Activated CD8-positive, alpha-beta memory T cell treated with anti-CD3 and anti-CD28 coated beads, Interleukin-2, amount 50 U/mL, for 4 hours (primary cell): ENCODE data around the gene RPUSD2.

Source experiments
- DNase-seq: peaks from one replicate; pipeline ENCODE4 v3.0.0-alpha.2; 2020

The RPUSD2 gene, protein sequence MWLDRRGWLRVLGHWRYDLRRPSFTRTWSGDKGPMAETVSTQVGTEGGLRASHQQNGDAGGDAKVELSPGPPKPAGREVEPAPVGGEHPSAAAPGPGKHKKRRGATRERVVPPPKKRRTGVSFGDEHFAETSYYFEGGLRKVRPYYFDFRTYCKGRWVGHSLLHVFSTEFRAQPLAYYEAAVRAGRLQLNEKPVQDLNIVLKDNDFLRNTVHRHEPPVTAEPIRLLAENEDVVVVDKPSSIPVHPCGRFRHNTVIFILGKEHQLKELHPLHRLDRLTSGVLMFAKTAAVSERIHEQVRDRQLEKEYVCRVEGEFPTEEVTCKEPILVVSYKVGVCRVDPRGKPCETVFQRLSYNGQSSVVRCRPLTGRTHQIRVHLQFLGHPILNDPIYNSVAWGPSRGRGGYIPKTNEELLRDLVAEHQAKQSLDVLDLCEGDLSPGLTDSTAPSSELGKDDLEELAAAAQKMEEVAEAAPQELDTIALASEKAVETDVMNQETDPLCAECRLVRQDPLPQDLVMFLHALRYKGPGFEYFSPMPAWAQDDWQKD

DNA sequence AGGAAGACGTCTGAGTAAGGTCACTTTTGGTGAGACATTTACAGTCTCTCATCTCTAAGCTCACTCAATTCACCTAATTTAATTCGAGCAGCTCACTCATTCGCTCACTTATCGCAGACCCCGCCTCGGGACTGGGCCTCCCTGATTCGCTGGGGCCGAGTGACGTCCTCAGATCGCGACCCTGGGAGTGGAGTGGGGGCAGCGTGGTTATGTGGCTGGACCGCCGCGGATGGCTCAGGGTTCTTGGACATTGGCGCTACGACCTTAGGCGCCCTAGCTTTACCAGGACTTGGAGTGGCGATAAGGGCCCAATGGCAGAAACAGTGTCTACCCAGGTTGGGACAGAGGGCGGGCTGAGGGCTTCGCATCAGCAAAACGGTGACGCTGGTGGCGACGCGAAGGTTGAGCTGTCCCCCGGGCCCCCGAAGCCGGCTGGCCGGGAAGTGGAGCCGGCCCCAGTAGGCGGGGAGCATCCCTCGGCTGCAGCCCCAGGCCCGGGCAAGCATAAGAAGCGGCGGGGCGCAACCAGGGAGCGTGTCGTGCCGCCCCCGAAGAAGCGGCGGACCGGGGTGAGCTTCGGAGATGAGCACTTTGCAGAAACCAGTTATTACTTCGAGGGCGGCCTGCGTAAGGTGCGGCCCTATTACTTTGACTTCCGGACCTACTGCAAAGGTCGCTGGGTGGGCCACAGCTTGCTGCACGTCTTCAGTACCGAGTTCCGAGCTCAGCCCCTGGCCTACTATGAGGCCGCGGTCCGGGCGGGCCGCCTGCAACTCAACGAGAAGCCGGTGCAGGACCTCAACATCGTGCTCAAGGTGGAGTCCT is at the start of gene RPUSD2:
Gene RPUSD2, plus strand, starts transcription at position 171 of the 825 bp plus-strand sequence. Its CDS starts 39 bp downstream, at position 210.
- peak; percentile 93 for DNase-seq

DNA sequence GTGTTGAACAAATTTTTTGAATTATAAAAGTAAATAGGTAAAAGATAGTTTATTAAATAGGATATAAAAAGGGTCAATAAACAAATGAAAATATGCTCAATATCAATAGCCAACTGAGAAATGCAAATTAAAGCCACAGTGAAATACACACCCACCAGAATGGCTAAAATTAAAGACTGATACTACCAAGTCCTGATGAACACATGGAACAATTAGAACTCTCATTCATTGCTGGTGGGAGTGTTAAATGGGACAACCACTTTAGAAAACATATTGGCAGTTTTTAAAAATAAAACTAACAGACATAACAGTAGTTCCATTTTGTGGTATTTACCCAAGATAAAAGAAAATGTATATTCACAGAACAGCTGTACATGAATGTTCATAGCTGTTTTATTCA is 45.5 kb upstream of the RPUSD2 start:
- DNase-seq: no peak

DNA sequence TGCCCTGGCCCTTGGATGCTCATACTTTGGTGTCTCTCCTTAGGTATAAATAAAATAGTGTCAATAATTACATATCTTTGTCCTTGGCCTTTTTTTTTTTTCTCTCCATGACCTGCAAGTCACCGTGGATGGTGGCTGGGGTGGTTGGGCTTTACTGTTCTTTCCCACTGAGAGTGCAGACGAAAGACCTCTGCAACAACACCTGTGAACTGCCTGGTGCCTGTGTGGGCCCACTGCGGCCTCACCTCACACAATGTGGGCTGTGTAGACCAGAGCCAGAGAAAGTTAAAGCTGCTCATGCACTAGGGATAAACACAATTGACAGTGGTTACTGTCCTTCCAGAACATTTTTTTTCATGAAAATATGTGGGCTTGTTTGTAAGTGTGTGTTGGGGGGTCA is 43.2 kb upstream of the RPUSD2 start:
- no peak for DNase-seq

- DNase-seq: no peak
These were observed 40.3 kb upstream of the RPUSD2 start for GRCh38 chr15:40528801-40529200.

DNA sequence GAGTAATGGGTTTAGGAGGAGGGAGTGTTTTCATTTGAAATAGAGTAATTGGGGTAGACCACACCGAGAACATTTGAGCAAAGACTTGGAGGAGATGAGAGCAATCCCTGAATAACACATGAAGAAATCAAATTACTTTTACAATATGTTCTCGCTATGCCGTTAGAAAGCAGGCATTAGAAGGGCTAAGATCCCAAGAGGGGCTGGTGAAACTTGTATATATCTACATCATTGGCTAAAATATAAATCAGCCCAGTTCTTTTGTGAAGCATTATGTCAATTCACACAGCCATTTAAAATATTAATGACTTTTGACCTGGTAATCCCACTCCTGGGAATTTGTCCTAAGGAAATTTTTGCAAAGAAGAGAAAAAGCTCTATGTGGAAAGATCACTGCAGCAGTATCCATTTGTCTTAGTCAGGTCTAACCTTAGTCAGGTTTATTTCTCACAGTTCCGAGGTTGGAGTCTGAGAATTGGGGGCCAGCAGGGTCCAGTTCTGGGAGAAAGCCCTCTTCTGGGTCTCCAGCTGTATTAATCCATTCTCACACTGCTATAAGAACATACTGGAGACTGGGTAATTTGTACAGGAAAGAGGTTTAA is 35.2 kb upstream of the RPUSD2 start:
- no peak for DNase-seq

- DNase-seq: no peak
These were observed 34.7 kb upstream of the RPUSD2 start for GRCh38 chr15:40534371-40534770.

DNA sequence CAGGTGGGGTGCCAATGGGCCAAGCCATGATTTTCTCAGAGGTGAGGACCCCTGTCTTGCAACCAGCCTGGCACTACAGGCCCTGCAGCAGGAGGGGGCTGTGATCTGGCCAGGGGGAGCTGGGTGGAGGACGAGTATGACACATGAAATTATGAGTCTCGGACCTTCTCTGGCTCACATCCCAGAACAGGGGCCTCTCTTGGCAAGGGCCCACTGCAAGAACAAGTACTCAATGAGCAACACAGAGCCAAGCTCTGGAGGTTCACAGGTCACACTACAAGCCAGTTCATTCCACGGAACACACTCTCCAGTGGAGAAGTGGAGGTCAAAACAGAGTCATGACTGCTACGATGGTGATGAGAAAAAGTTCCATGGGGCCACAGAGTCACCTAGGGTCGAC is 32.6 kb upstream of the RPUSD2 start:
- DNase-seq: no peak

DNA sequence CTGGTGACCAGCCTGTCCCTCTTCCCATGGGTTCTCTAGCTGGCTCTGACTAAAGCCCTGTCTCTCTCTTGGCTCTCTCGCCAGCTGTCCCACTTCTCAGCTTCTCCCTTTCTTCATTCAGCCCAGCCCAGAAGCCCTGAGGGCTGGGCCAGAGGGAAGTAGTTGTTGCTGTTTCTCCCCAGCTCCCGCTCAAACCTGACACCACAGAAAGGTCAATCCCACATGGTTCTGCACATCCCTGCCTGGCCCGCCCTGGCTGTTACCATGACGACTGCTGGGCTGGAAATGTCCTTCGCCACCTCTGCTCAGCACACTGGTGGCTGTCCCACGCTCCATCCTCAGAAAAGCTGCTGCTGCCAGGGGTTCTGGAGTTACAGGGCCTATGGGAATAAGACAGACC is 30.1 kb upstream of the RPUSD2 start:
- DNase-seq: no peak

GRCh38 chr15:40543082-40543481 is 26.0 kb upstream of the RPUSD2 start:
- no peak for DNase-seq

- DNase-seq: no peak
These were observed 25.3 kb upstream of the RPUSD2 start for GRCh38 chr15:40543631-40544294.

DNA sequence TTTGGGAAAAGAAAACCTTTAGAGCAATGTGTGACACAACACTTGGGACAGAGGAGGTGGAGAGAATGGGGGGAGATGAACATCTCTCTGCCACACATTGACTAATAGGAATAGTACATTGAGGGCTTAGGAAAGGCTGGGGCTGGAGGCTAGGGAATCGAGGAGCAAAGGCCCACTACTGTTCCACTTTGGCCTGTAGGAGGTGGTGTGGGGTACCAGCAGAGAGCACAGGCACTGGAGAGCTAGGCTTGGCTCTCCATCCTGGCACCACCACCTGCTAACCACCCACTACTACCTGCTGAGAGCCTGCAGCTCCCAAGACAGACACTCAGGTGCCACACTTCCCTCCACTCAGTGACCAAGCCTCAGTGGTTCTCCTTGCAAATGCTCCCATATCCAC is 23.6 kb upstream of the RPUSD2 start:
- no peak for DNase-seq

DNA sequence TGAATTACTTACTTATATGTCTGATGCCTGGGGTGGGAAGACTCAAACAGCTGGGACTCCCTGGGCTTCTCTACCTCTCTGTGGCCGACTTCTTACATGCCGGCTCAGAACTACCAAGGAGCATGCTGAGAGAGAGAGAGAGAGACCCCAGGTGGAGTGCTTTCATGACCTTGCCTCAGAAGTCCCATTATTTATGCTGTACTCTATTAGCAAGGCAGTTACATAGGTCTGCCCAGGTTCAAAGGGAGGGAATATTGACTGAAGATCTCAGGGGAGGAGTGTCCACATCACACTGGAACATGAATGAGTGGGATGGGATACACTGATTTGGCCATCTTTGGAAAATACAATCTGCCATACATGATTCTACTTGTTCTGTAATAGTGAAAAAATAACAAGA is 20.5 kb upstream of the RPUSD2 start:
- DNase-seq: no peak

DNA sequence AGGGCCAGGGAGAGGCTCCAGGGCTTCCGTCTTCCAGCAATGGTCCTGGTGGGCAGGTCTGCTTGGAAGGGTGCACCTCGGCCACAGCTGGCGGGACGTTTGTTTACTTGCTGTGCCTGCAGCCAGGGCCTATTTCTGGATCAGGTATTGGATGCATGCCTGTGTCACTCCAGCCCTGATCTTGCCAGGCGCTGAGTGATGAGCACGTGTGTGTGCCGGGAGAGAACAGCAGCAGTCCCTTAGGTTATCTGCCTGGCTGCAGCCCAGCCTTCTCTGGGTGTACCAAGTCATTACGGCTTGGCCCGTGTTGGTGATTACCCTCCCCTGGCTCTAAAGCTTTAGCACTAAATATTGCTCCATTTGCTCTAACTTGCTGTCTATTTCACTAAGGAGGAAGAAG is 19.2 kb upstream of the RPUSD2 start:
- DNase-seq: no peak

DNA sequence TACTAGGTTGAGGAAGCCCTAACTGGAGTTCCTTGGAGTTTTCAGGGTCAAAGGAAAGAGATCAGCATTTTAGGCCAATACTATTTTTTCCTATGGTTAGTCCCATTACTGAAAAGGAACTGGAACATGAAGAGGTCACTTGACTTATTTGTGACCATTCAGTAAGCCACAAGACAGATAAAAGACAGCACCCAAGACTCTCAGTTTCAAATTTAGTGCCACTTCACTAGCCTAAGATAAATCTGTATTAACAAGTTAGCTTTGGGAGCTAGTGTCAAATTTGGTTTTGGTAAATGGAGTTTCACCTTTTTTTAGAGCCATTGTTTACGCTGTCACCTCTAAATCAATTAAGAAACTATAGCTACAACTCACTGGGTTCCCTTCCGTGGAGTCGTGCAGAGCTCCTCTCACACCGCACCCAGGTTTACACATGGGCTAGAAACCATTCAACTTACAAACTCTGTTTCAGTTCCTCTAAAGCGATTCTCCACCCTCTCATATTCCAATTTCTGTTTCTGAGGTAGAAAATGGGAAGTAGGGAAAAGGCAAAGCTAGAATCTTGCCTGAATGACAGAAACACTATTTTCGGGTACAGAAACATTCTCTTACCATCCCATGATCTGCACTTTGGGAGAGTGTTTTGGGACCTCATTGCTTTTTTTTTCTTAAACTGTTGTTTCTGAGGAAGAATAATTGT is 18.6 kb upstream of the RPUSD2 start:
- no peak for DNase-seq

DNA sequence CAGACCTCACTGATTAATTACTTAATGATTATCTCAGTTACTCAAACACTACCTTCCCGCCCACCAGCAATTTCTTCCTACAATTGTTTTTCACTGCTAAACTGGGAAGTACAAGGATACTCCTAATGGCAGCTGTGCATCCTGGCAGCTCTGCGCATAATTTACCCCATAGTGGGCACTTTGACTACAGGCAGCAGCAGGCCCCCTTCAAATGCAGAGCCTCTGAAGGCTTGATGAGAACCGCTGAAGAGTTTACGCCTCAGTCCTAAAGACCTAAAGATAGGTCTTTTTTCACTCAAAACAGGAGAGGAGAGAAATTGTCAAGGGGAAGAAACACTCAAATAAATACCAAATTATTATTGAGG is 15.0 kb upstream of the RPUSD2 start:
- DNase-seq: no peak

- DNase-seq: no peak
These were observed 13.2 kb upstream of the RPUSD2 start for GRCh38 chr15:40555876-40556275.

- DNase-seq: no peak
These were observed 10.0 kb upstream of the RPUSD2 start for GRCh38 chr15:40558952-40559742.

DNA sequence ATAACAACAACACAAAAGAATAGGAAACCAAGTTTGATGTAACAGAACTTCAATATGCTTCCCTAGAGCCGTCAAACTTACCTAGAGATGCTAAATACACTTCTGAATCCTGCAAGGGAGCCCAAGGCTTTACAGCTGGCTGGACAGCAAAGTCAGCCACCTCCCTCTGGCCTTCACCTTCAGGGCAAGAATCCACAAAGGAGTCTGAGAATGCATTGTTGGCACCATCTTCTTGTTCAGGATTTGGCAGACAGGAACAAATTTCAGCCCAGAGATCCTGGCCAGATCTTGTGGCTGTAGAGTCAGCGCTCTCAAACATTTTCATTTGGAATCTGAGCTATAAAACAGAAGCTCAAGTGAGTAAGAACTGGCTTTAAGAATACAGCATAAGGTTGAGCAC is 6.4 kb upstream of the RPUSD2 start:
- DNase-seq: no peak

DNA sequence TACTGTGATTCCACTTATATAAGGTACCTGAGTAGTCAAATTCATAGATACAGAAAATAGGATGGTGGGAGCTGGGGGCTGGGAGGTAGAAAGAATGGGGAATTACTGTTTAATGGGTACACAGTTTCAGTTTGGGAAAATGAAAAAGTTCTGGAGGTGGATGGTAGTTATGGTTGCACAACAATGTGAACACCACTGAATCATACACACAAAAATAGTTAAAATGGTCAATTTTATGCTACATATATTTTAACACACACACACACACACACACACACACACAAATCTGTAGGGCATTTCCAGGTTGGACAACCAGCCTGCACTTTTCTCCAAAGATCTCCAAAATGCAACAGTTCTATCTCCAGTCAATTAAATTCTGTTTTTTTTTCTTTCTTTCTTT is 5.7 kb upstream of the RPUSD2 start:
- no peak for DNase-seq

DNA sequence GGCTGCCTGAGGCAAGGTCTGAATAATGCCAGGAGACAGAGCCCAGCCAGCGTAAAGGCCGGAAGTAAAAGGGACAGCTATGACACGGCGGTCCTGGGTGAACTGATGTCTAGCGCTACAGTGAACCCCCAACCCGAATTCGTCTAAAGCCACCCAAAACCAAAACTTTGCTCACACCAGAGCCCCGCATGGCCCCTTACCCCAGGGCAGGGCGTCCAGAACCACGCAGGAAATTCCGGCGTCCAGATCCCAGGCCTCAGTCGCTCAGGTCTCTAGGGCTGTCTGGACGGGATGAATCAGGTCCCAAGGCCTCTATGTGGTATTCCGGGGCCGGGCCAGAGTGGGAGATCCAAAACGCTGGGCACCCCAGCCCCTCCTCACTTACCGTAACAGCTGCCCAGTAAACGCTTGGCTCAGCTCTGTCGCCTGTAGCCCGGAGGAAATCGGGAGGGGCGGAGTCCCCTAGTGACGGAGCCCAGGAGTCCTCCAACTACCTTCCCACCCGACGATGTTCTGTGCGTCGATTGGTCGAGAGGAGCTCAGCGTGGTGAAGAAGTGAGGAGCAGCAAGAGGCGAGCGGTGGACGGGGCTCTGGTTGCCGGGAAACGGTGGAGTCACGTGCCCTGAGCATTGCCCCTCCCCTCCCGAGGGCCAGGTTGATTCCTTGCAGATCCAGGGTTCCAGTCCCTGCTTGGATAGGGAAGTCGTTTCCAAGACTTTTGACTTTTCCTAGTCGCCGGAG is 4.3 kb upstream of the RPUSD2 start, which contains the start of gene CCDC32:
Gene CCDC32, minus strand, starts transcription at position 452 of the 742 bp plus-strand sequence. CDS start 2,027 bp downstream, outside the sequence.
- peak; percentile 91 for DNase-seq
